Astrocyte of the cerebellum (primary cell): ENCODE results near the gene POU2F3.

ENCODE experiments used
- DNase-seq: peaks from one replicate; pipeline ENCODE4 v3.0.0-alpha.2; 2011; ENCODE audit warnings: low read depth
- H3K4me3 ChIP-seq: 2 replicates; pipeline ENCODE4 v1.5.1; 2011; ENCODE audit warnings: mild to moderate bottlenecking, low read depth, low read length, moderate library complexity
- CTCF ChIP-seq: IDR thresholded peaks from 2 replicates; pipeline ENCODE4 v1.5.1; 2012; ENCODE audit warnings: low read length, low read depth, moderate library complexity, mild to moderate bottlenecking; ENCODE audit errors: missing control alignments
- in situ Hi-C: cut with HindIII; loops from 2 replicates; pipeline ENCODE4 v1.10.0; 2017; ENCODE audit warnings: low sequenced_read_pairs

The POU2F3 gene

GRCh38 chr11:120260616-120261015, 20.7 kb downstream of the POU2F3 start:
- TF ChIP-seq CTCF: no peak
- in situ Hi-C loops: no loop called here
- DNase-seq: no peak
- no peak overlapping the region for H3K4me3 ChIP-seq

GRCh38 chr11:120261321-120261720, 21.4 kb downstream of the POU2F3 start:
- H3K4me3 ChIP-seq: no peak overlapping the region
- in situ Hi-C loops: no loop called here
- no peak for TF ChIP-seq CTCF
- no peak for DNase-seq

GRCh38 chr11:120261931-120262330, 22.0 kb downstream of the POU2F3 start:
- H3K4me3 ChIP-seq: no peak overlapping the region
- no peak for DNase-seq
- in situ Hi-C loops: no loop called here
- no peak for TF ChIP-seq CTCF

- no peak overlapping the region for H3K4me3 ChIP-seq
- in situ Hi-C loops: no loop called here
- no peak for TF ChIP-seq CTCF
- no peak for DNase-seq
Observed at GRCh38 chr11:120267319-120267718, 27.4 kb downstream of the POU2F3 start.

- no peak for DNase-seq
- in situ Hi-C loops: no loop called here
- no peak for TF ChIP-seq CTCF
- no peak overlapping the region for H3K4me3 ChIP-seq
Observed at GRCh38 chr11:120268686-120269085, 28.7 kb downstream of the POU2F3 start.

- in situ Hi-C loops: no loop called here
- TF ChIP-seq CTCF: no peak
Observed at GRCh38 chr11:120270386-120270785, 30.4 kb downstream of the POU2F3 start.

GRCh38 chr11:120271672-120272071, 31.7 kb downstream of the POU2F3 start:
- in situ Hi-C loops: no loop called here

More at GRCh38 chr11:120270386-120270785, 30.4 kb downstream of the POU2F3 start:
- H3K4me3 ChIP-seq: no peak overlapping the region
- DNase-seq: no peak

More at GRCh38 chr11:120271672-120272071, 31.7 kb downstream of the POU2F3 start:
- no peak for DNase-seq
- no peak overlapping the region for H3K4me3 ChIP-seq
- TF ChIP-seq CTCF: no peak
